Activated naive CD4-positive, alpha-beta T cell treated with anti-CD3 and anti-CD28 coated beads for 36 hours (primary cell): ENCODE data around the gene PPP3R2. TPM values are rescaled to one million over a fixed set of nuclear protein-coding genes. Genes with fewer than 3 reads are reported as not detected.

Source experiments
- CTCF ChIA-PET: fragments of 350-600 bp; sonication (Branson Sonifier 250); formaldehyde crosslinking; loops from one replicate; lab custom pipeline; 2021; ENCODE audit warnings: antibody characterized with exemption; lab: Charles Lee
- DNase-seq: peaks from one replicate; pipeline ENCODE4 v3.0.0-alpha.2; 2020
- H3K27ac Mint-ChIP-seq: one replicate; pipeline ENCODE4 v1.8.0; 2021; ENCODE audit warnings: mild to moderate bottlenecking, mixed read lengths
- H3K27me3 Mint-ChIP-seq: one replicate; pipeline ENCODE4 v1.8.0; 2021; ENCODE audit warnings: low read depth, mixed read lengths
- H3K36me3 Mint-ChIP-seq: one replicate; pipeline ENCODE4 v1.8.0; 2021; ENCODE audit warnings: low read depth, mixed read lengths
- H3K4me1 Mint-ChIP-seq: one replicate; pipeline ENCODE4 v1.8.0; 2021; ENCODE audit warnings: low read depth, mixed read lengths
- H3K4me3 Mint-ChIP-seq: one replicate; pipeline ENCODE4 v1.8.0; 2021; ENCODE audit warnings: mild to moderate bottlenecking, moderate library complexity, mixed read lengths
- H3K9me3 Mint-ChIP-seq: one replicate; pipeline ENCODE4 v1.8.0; 2021; ENCODE audit warnings: mixed read lengths
- intact Hi-C: fragments of 100-400 bp; cut with micrococcal nuclease; formaldehyde crosslinking; loops from one replicate; pipeline ENCODE4 v1.15.1; 2023
- total RNA-seq, 2 experiments: library from RNA; stranded (reverse); gene quantifications; one replicate each; pipeline ENCODE4 v1.2.3, GENCODE V29; 2021

Gene PPP3R2
- total RNA-seq: not detected

- H3K9me3 Mint-ChIP-seq: no peaks in the 10 kb centered on the region
- H3K27me3 Mint-ChIP-seq: no peaks in the 10 kb centered on the region
- H3K36me3 Mint-ChIP-seq: no peaks in the 10 kb centered on the region
- H3K4me1 Mint-ChIP-seq: no peaks in the 10 kb centered on the region
- no peak within 1 kb of the TSS for H3K27ac Mint-ChIP-seq
- intact Hi-C loops: no loop called here
- no peak within 1 kb of the TSS for H3K4me3 Mint-ChIP-seq
- CTCF ChIA-PET: no interaction called here
- DNase-seq: no peak
Observed at GRCh38 chr9:101594796-101595195, at the start of gene PPP3R2. TSS of gene PPP3R2 (minus strand) at chr9:101594969. CDS start at chr9:101594921, 48 bp downstream.

GRCh38 chr9:101639785-101640665 is 45.3 kb upstream of the PPP3R2 start:
- CTCF ChIA-PET: interaction anchor here (0.7 to 1.3 kb wide), 2 partner anchors 89 to 674 kb away, joined by 3 to 4 read pairs; no protein-coding TSS in a partner anchor
- peaks cover 2% of the 10 kb centered on the region for H3K36me3 Mint-ChIP-seq
- intact Hi-C loops: no loop called here
- no peaks in the 10 kb centered on the region for H3K27me3 Mint-ChIP-seq
- no peak for DNase-seq
- peaks cover 5% of the 10 kb centered on the region for H3K9me3 Mint-ChIP-seq
- H3K27ac Mint-ChIP-seq: no peak overlapping the region
- peaks cover 3% of the 10 kb centered on the region for H3K4me1 Mint-ChIP-seq
- H3K4me3 Mint-ChIP-seq: no peak overlapping the region

- CTCF ChIA-PET: interaction anchor here (0.7 to 1.3 kb wide), 2 partner anchors 9 to 89 kb away, joined by 3 to 4 read pairs; no protein-coding TSS in a partner anchor
- Mint-ChIP-seq H3K4me3 (no peak overlapping the region), H3K36me3 (peaks cover 2% of the 10 kb centered on the region), H3K4me1 (peaks cover 3% of the 10 kb centered on the region), H3K27ac (no peak overlapping the region), H3K27me3 (no peaks in the 10 kb centered on the region), H3K9me3 (peaks cover 5% of the 10 kb centered on the region)
- intact Hi-C loops: no loop called here
- DNase-seq: no peak
Observed at GRCh38 chr9:101639311-101639710, 44.5 kb upstream of the PPP3R2 start.

GRCh38 chr9:101636247-101636646 is 41.5 kb upstream of the PPP3R2 start:
- Mint-ChIP-seq H3K27ac (no peak overlapping the region), H3K36me3 (peaks cover 2% of the 10 kb centered on the region), H3K9me3 (no peaks in the 10 kb centered on the region), H3K4me1 (no peaks in the 10 kb centered on the region), H3K4me3 (no peak overlapping the region), H3K27me3 (no peaks in the 10 kb centered on the region)
- CTCF ChIA-PET: interaction anchor here (0.6 to 1.3 kb wide), 2 partner anchors 13 to 46 kb away, joined by 3 read pairs; no protein-coding TSS in a partner anchor
- intact Hi-C loops: no loop called here
- no peak for DNase-seq

- Mint-ChIP-seq H3K27ac (no peak overlapping the region), H3K4me3 (no peak overlapping the region), H3K9me3 (no peaks in the 10 kb centered on the region), H3K4me1 (no peaks in the 10 kb centered on the region), H3K27me3 (no peaks in the 10 kb centered on the region), H3K36me3 (no peaks in the 10 kb centered on the region)
- CTCF ChIA-PET: interaction anchor here (1.3 kb wide), 1 partner anchor 12 kb away, joined by 3 read pairs; no protein-coding TSS in a partner anchor
- DNase-seq: no peak
- intact Hi-C loops: no loop called here
Observed at GRCh38 chr9:101635473-101635872, 40.7 kb upstream of the PPP3R2 start.

- H3K4me3 Mint-ChIP-seq: no peak overlapping the region
- CTCF ChIA-PET: interaction anchor here (1.3 kb wide), 1 partner anchor 12 kb away, joined by 3 read pairs; no protein-coding TSS in a partner anchor
- H3K27me3 Mint-ChIP-seq: no peaks in the 10 kb centered on the region
- H3K9me3 Mint-ChIP-seq: no peaks in the 10 kb centered on the region
- no peak for DNase-seq
- intact Hi-C loops: no loop called here
- no peaks in the 10 kb centered on the region for H3K4me1 Mint-ChIP-seq
- no peak overlapping the region for H3K27ac Mint-ChIP-seq
- no peaks in the 10 kb centered on the region for H3K36me3 Mint-ChIP-seq
Observed at GRCh38 chr9:101634741-101635409, 40.1 kb upstream of the PPP3R2 start.

- intact Hi-C loops: no loop called here
- H3K4me3 Mint-ChIP-seq: no peak overlapping the region
- no peaks in the 10 kb centered on the region for H3K9me3 Mint-ChIP-seq
- no peak overlapping the region for H3K27ac Mint-ChIP-seq
- H3K4me1 Mint-ChIP-seq: no peaks in the 10 kb centered on the region
- no peaks in the 10 kb centered on the region for H3K36me3 Mint-ChIP-seq
- no peak for DNase-seq
- H3K27me3 Mint-ChIP-seq: no peaks in the 10 kb centered on the region
- CTCF ChIA-PET: no interaction called here
Observed at GRCh38 chr9:101632611-101633010, 37.8 kb upstream of the PPP3R2 start.

- intact Hi-C loops: no loop called here
- no peak overlapping the region for H3K4me3 Mint-ChIP-seq
- no peaks in the 10 kb centered on the region for H3K36me3 Mint-ChIP-seq
- no peaks in the 10 kb centered on the region for H3K4me1 Mint-ChIP-seq
- no peaks in the 10 kb centered on the region for H3K9me3 Mint-ChIP-seq
- no peak overlapping the region for H3K27ac Mint-ChIP-seq
- CTCF ChIA-PET: no interaction called here
- no peak for DNase-seq
- H3K27me3 Mint-ChIP-seq: no peaks in the 10 kb centered on the region
Observed at GRCh38 chr9:101631892-101632291, 37.1 kb upstream of the PPP3R2 start.

- H3K4me1 Mint-ChIP-seq: peaks cover 6% of the 10 kb centered on the region
- H3K9me3 Mint-ChIP-seq: no peaks in the 10 kb centered on the region
- no peaks in the 10 kb centered on the region for H3K27me3 Mint-ChIP-seq
- no peak overlapping the region for H3K27ac Mint-ChIP-seq
- CTCF ChIA-PET: interaction anchor here (0.6 to 1.7 kb wide), 3 partner anchors 9 to 106 kb away, joined by 3 to 4 read pairs (median 3); no protein-coding TSS in a partner anchor
- DNase-seq: no peak
- H3K4me3 Mint-ChIP-seq: no peak overlapping the region
- intact Hi-C loops: no loop called here
- H3K36me3 Mint-ChIP-seq: no peaks in the 10 kb centered on the region
Observed at GRCh38 chr9:101629636-101630035, 34.9 kb upstream of the PPP3R2 start.

- intact Hi-C loops: no loop called here
- no peaks in the 10 kb centered on the region for H3K9me3 Mint-ChIP-seq
- H3K27ac Mint-ChIP-seq: no peak overlapping the region
- CTCF ChIA-PET: no interaction called here
- H3K4me1 Mint-ChIP-seq: peaks cover 6% of the 10 kb centered on the region
- no peak for DNase-seq
- no peaks in the 10 kb centered on the region for H3K36me3 Mint-ChIP-seq
- no peak overlapping the region for H3K4me3 Mint-ChIP-seq
- no peaks in the 10 kb centered on the region for H3K27me3 Mint-ChIP-seq
Observed at GRCh38 chr9:101628173-101628572, 33.4 kb upstream of the PPP3R2 start.

- intact Hi-C loops: no loop called here
- DNase-seq: peak; percentile 16
- Mint-ChIP-seq H3K27ac (no peak overlapping the region), H3K4me3 (no peak overlapping the region), H3K27me3 (no peaks in the 10 kb centered on the region), H3K9me3 (no peaks in the 10 kb centered on the region), H3K36me3 (no peaks in the 10 kb centered on the region), H3K4me1 (peaks cover 6% of the 10 kb centered on the region)
- CTCF ChIA-PET: interaction anchor here (0.6 kb wide), 1 partner anchor 1028 kb away, joined by 4 read pairs; no protein-coding TSS in a partner anchor
Observed at GRCh38 chr9:101626295-101626694, 31.5 kb upstream of the PPP3R2 start.

- Mint-ChIP-seq H3K4me1 (peaks cover 6% of the 10 kb centered on the region), H3K27me3 (no peaks in the 10 kb centered on the region), H3K27ac (no peak overlapping the region), H3K9me3 (no peaks in the 10 kb centered on the region), H3K36me3 (no peaks in the 10 kb centered on the region), H3K4me3 (no peak overlapping the region)
- no peak for DNase-seq
- intact Hi-C loops: no loop called here
- CTCF ChIA-PET: interaction anchor here (0.6 kb wide), 1 partner anchor 1028 kb away, joined by 4 read pairs; no protein-coding TSS in a partner anchor
Observed at GRCh38 chr9:101625876-101626275, 31.1 kb upstream of the PPP3R2 start.
